H1 (cell line): Measurements from ENCODE around the gene AGBL1. TPM values are rescaled to one million over a fixed set of nuclear protein-coding genes. Genes with fewer than 3 reads are reported as not detected.

ENCODE experiments used
- RNF2 ChIP-seq: fragments of 200-900, 300-1000 bp; sonication (generic); IDR thresholded peaks from 2 replicates; pipeline ENCODE4 v1.7.1; 2016; ENCODE audit warnings: borderline replicate concordance, low read depth, mild to moderate bottlenecking, antibody characterized with exemption, low read length; ENCODE audit not compliant: poor library complexity, severe bottlenecking; ENCODE audit errors: missing control alignments
- polyA plus RNA-seq, 7 experiments: library from polyadenylated mRNA; depleted of rRNA in 3 of 7; stranded (reverse) in 5 of 7; unstranded in 2 of 7; fragments of >200 nt in 5 of 7; fragments of 200-250 nt in 2 of 7; gene quantifications; 1 replicate in 5 of 7; 2 replicates in 1 of 7; 4 replicates in 1 of 7; pipeline versions ENCODE4 v1.2.1 to v1.2.3, GENCODE V29; 2011 to 2013; ENCODE audit warnings: missing spikeins in 2 of 7, mixed read lengths in 2 of 7
- total RNA-seq: library from RNA; stranded (reverse); fragmentation: NEBNext Ultra II Directional; extraction: Animal tissue kit (Norgen Biotek cat#: 25700); gene quantifications from 2 replicates; pipeline ENCODE4 v1.2.1, GENCODE V29; 2021

Gene AGBL1
- total and polyA plus RNA-seq, 2 of the 8 experiments (the other 6 are each of a cell fraction or from before 2014, with no cell fraction given): not detected

- TF ChIP-seq RNF2: no peak
- TF ChIP-seq, all 59 proteins: peak for 0
Observed at GRCh38 chr15:86055688-86056087, 24.0 kb upstream of the AGBL1 start (continued).
